ENCODE data around the gene PRLR. TPM values are rescaled to one million over a fixed set of nuclear protein-coding genes. Genes with fewer than 3 reads are reported as not detected.

Gene PRLR
- total RNA-seq, 3 donors from 2014 or later (not counting 1 experiment from before 2014, with no cell fraction given): 0.05 to 0.16 (median 0.09) TPM

- no peaks in the 10 kb centered on the region for H3K36me3 Mint-ChIP-seq
- TF ChIP-seq, protein P1, sequence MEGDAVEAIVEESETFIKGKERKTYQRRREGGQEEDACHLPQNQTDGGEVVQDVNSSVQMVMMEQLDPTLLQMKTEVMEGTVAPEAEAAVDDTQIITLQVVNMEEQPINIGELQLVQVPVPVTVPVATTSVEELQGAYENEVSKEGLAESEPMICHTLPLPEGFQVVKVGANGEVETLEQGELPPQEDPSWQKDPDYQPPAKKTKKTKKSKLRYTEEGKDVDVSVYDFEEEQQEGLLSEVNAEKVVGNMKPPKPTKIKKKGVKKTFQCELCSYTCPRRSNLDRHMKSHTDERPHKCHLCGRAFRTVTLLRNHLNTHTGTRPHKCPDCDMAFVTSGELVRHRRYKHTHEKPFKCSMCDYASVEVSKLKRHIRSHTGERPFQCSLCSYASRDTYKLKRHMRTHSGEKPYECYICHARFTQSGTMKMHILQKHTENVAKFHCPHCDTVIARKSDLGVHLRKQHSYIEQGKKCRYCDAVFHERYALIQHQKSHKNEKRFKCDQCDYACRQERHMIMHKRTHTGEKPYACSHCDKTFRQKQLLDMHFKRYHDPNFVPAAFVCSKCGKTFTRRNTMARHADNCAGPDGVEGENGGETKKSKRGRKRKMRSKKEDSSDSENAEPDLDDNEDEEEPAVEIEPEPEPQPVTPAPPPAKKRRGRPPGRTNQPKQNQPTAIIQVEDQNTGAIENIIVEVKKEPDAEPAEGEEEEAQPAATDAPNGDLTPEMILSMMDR (IDR thresholded peaks at IDR 0.05): no peak
- no peaks in the 10 kb centered on the region for H3K4me1 ChIP-seq (ENCODE audit: control insufficient read depth, insufficient read depth, low read length)
- no peak overlapping the region for H3K27ac Mint-ChIP-seq
- no peak overlapping the region for H3K4me3 Mint-ChIP-seq
- H3K9me3 ChIP-seq (ENCODE audit: control insufficient read depth, insufficient read depth, low read length): no peaks in the 10 kb centered on the region
- peaks cover 36 to 47% of the 10 kb centered on the region in 2 donors for H3K27me3 Mint-ChIP-seq (ENCODE audit: low read depth in 2 of 2)
- H3K36me3 ChIP-seq (ENCODE audit: control insufficient read depth, insufficient read depth, low read length): no peaks in the 10 kb centered on the region
- peaks cover 2 to 3% of the 10 kb centered on the region in 2 donors for H3K9me3 Mint-ChIP-seq
- DNase-seq: no peak
- intact Hi-C loops (cut with micrococcal nuclease): no loop called here
- no peak overlapping the region for H3K27ac ChIP-seq (ENCODE audit: low read length)
- ATAC-seq: no peak
- peaks cover 0 to 7% of the 10 kb centered on the region in 2 donors for H3K4me1 Mint-ChIP-seq
- 47% methylated on average over 2 of the region's 2 CpGs for WGBS (ENCODE audit: insufficient coverage)
- no peak overlapping the region for H3K4me3 ChIP-seq (ENCODE audit: low read length)
- peaks cover 3% of the 10 kb centered on the region for H3K27me3 ChIP-seq (ENCODE audit: control insufficient read depth, insufficient read depth, low read length)
These were observed 2.0 kb downstream of the PRLR start for GRCh38 chr5:35228310-35228709.

GRCh38 chr5:35227720-35228119, 2.6 kb downstream of the PRLR start:
- no peaks in the 10 kb centered on the region for H3K36me3 Mint-ChIP-seq
- H3K4me1 ChIP-seq (ENCODE audit: control insufficient read depth, insufficient read depth, low read length): no peaks in the 10 kb centered on the region
- TF ChIP-seq, protein P1 (IDR thresholded peaks at IDR 0.05): no peak
- DNase-seq: no peak
- peaks cover 0 to 7% of the 10 kb centered on the region in 2 donors for H3K4me1 Mint-ChIP-seq
- 87% methylated on average over 4 of the region's 4 CpGs for WGBS (ENCODE audit: insufficient coverage)
- H3K9me3 ChIP-seq (ENCODE audit: control insufficient read depth, insufficient read depth, low read length): no peaks in the 10 kb centered on the region
- peaks cover 2 to 3% of the 10 kb centered on the region in 2 donors for H3K9me3 Mint-ChIP-seq
- no peak overlapping the region for H3K27ac Mint-ChIP-seq
- no peak overlapping the region for H3K27ac ChIP-seq (ENCODE audit: low read length)
- H3K27me3 Mint-ChIP-seq (ENCODE audit: low read depth in 2 of 2): peaks cover 33 to 47% of the 10 kb centered on the region in 2 donors
- intact Hi-C loops (cut with micrococcal nuclease): no loop called here
- H3K4me3 ChIP-seq (ENCODE audit: low read length): no peak overlapping the region
- H3K36me3 ChIP-seq (ENCODE audit: control insufficient read depth, insufficient read depth, low read length): no peaks in the 10 kb centered on the region
- H3K4me3 Mint-ChIP-seq: no peak overlapping the region
- peaks cover 3% of the 10 kb centered on the region for H3K27me3 ChIP-seq (ENCODE audit: control insufficient read depth, insufficient read depth, low read length)
- peak in 1 of 3 donors; percentile 5 for ATAC-seq

DNA sequence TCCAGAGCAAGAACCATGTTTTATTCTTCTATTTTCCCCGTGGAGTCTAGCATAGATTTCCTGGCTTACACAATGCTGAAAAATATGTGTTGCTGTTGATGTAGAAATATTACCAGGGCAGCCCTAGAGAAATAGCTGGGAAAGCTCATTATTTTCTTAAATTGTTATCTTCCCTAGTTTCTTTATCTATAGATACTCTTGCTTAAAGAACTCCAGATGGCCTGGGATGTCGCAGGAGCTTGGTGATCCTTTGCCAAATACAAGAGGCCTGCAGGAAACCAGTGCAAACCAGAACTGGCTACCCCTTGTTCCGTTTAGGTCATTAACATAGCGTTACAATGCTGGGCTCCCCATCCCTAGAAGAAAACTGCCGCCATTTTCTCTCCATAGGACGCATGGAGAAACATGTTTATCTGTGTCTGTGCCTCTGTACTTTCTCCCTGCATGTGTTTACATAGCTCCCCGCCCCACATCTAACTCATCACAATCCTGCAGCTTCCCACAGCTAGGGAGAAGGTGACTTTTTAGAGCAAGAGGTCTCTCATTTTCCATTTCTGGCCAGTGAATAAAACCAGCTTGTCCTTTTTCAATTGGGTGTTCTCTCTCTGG, 6.4 kb downstream of the PRLR start:
- Histone ChIP-seq H3K4me1 (ENCODE audit: control insufficient read depth, insufficient read depth, low read length) (no peaks in the 10 kb centered on the region), H3K4me3 (ENCODE audit: low read length) (no peak overlapping the region), H3K27me3 (ENCODE audit: control insufficient read depth, insufficient read depth, low read length) (peaks cover 3% of the 10 kb centered on the region), H3K27ac (ENCODE audit: low read length) (no peak overlapping the region), H3K36me3 (ENCODE audit: control insufficient read depth, insufficient read depth, low read length) (no peaks in the 10 kb centered on the region), H3K9me3 (ENCODE audit: control insufficient read depth, insufficient read depth, low read length) (no peaks in the 10 kb centered on the region)
- 82% methylated on average over 7 of the region's 7 CpGs for WGBS (ENCODE audit: insufficient coverage)
- Mint-ChIP-seq H3K4me1 (no peaks in the 10 kb centered on the region), H3K27me3 (ENCODE audit: low read depth in 2 of 2) (peaks cover 18 to 25% of the 10 kb centered on the region in 2 donors), H3K9me3 (peaks cover 3 to 7% of the 10 kb centered on the region in 2 donors), H3K36me3 (no peaks in the 10 kb centered on the region), H3K4me3 (no peak overlapping the region), H3K27ac (no peak overlapping the region)
- DNase-seq (no peak), ATAC-seq (no peak)
- TF ChIP-seq, protein P1 (IDR thresholded peaks at IDR 0.05): no peak
- intact Hi-C loops (cut with micrococcal nuclease): no loop called here

- no peaks in the 10 kb centered on the region for H3K4me1 Mint-ChIP-seq
- no peak overlapping the region for H3K27ac ChIP-seq (ENCODE audit: low read length)
- H3K27me3 ChIP-seq (ENCODE audit: control insufficient read depth, insufficient read depth, low read length): no peaks in the 10 kb centered on the region
- DNase-seq (no peak), ATAC-seq (no peak)
- no peak overlapping the region for H3K4me3 Mint-ChIP-seq
- H3K9me3 ChIP-seq (ENCODE audit: control insufficient read depth, insufficient read depth, low read length): no peaks in the 10 kb centered on the region
- H3K4me3 ChIP-seq (ENCODE audit: low read length): no peak overlapping the region
- peaks cover 0 to 7% of the 10 kb centered on the region in 2 donors for H3K27me3 Mint-ChIP-seq (ENCODE audit: low read depth in 2 of 2)
- TF ChIP-seq, protein P1 (IDR thresholded peaks at IDR 0.05): no peak
- peaks cover 3 to 7% of the 10 kb centered on the region in 2 donors for H3K9me3 Mint-ChIP-seq
- H3K36me3 ChIP-seq (ENCODE audit: control insufficient read depth, insufficient read depth, low read length): no peaks in the 10 kb centered on the region
- no peaks in the 10 kb centered on the region for H3K4me1 ChIP-seq (ENCODE audit: control insufficient read depth, insufficient read depth, low read length)
- intact Hi-C loops (cut with micrococcal nuclease): no loop called here
- no peak overlapping the region for H3K27ac Mint-ChIP-seq
- H3K36me3 Mint-ChIP-seq: no peaks in the 10 kb centered on the region
These were observed 9.3 kb downstream of the PRLR start for GRCh38 chr5:35220967-35221366.

Data from natural killer cell (primary cell).